Hematopoietic multipotent progenitor cell treated with erythropoietin and hydrocortisone succinate and interleukin-3 and kit ligand, for 15 days (in vitro differentiated cells): ENCODE results near the gene SERPINE1.

Experiments
- DNase-seq: peaks from one replicate; pipeline ENCODE4 v3.0.0-alpha.2; 2015; ENCODE audit warnings: low spot score

The SERPINE1 gene

DNA sequence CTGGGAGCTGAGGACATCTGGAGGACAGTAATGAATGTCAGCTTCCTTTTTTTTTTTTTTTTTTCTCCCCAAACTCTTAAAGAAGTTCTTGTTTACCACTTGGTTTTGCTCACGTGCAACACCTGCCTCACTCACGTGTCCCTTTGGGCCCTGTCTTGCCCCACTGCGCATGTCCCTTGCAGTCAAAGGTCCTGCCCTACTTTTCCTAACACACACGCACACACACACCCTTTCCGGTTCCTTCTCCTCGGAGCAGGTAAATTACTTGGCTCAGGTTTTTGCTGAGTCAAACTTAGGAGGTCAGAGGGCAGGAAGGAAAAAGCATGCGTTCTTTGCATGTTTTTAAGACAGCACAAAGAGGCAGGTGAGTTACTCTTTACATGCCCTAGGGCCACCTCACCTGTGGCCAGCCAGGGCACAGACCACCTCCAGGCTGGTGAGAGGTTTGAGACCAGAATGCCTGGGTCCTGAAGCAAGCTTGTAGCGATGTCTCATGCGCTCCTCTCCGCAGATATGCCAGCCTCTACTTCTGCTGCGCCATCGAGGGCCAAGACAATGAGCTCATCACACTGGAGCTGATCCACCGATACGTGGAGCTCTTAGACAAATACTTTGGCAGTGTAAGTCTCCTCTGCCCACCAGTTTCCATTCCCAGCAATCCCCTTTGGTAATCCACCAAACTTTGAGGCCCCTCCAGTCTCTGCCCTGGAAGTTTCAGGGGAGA lies 30.1 kb downstream of the SERPINE1 start:
- no peak for DNase-seq

- no peak for DNase-seq
Measured at GRCh38 chr7:101159696-101160674, 33.1 kb downstream of the SERPINE1 start.

DNA sequence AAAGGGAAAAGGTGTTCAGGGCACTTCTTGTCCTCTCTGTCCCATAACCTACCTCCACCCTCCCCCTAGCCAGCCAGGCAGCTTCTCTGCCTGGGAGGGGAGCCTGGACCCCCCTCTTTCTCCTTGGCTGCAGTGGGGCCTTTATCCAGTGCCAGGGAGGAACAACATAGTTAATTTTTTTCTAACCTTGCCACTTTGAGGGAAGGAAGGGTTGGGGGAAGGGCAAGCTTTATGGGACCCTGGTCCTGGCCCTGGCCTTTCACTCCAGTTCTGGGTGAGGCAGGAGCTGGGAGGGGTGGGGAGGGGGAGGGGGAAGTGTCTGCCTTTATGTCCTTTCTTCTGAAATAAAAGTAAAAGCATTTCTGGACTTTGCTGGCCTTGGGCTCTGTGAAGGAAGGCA lies 34.0 kb downstream of the SERPINE1 start:
- no peak for DNase-seq

- DNase-seq, result no peak
Measured at GRCh38 chr7:101161692-101162471, 35.0 kb downstream of the SERPINE1 start.

- no peak for DNase-seq
Measured at GRCh38 chr7:101162551-101163278, 35.8 kb downstream of the SERPINE1 start.

GRCh38 chr7:101163279-101164070 lies 36.6 kb downstream of the SERPINE1 start:
- no peak for DNase-seq

DNA sequence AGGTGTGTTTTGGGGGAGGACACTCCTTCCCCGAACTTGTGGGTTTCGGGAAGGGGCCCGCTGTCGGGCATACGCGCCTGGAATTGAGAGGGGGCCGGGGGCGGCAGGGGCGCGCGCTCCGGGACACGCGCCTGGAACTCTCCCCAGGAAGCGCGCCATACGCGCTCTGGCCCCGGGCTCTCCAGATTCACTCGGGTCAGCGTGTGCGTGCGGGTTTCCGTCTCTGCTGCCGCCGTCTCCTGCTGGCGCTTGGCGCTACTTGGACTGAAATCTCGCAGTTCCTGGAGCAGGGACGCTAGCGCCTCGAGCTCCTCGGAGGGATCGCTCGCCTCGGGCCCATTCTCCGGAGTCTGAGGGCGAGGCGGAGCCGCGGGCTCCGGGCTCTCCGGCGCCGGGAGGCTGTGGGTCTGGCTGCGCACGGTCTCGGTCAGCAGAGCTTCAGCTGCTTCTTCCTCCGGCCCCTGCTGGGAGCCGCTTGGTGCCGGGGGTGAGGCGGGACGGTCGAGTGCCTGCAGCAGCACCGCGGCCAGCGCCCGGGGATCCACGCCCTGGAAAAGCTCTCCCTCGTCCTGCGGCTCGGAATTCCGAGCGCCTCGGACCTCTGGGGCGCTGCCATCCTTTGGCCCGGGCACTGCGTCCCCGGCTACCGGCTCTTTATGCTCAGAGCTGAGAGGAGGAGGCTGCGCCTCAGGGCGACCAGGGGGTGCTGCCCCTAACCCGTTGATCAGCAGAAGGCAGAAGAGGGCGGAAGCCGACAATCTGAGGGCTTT lies 37.4 kb downstream of the SERPINE1 start:
- no peak for DNase-seq

DNA sequence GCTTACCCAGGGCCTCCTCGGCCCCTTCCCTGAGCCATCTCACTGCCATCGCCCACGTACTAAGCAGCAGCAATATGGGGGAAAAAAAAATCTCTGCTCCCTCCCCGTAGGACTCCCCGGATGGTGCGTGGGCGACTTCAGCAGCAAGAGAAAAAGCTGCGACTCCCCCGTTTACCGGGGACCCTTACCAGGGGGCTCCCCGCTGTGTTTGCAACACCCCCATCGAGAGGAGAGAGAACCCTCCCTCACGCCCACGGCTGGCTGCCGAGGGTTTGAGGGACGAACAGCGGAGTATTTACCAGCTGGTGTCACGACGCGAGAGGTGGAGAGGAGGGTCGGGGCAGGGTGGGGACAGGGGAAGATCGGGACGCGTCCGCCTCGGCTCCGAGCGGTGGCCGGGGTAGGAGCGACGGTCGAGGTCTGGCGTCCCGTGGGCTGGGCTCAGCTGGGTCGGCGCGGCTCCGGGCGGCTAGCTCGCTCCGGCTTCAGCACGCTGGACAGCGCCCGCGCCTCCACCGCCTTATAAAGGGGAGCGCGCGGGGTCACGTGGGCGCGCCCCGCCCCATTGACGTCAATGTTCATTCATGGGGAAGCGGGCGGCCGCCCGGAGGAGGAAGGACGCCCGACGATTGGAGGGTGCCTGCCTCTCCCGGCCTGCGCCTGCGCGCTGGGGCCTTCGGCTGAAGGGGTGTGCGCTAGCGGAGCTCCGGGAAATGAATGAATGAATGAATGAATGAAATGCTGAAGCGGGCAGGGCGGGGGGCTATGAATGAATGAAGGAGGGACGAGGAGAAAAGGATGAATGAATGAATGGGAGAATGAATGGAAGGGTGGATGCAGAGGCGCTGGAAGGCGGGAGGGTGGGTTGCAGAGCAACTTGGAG lies 38.4 kb downstream of the SERPINE1 start, which contains the start of gene VGF:
VGF (minus strand) TSS at position 495 of the 883 bp plus-strand sequence. CDS start 726 bp downstream, outside the sequence.
- peak; percentile 87 for DNase-seq

DNA sequence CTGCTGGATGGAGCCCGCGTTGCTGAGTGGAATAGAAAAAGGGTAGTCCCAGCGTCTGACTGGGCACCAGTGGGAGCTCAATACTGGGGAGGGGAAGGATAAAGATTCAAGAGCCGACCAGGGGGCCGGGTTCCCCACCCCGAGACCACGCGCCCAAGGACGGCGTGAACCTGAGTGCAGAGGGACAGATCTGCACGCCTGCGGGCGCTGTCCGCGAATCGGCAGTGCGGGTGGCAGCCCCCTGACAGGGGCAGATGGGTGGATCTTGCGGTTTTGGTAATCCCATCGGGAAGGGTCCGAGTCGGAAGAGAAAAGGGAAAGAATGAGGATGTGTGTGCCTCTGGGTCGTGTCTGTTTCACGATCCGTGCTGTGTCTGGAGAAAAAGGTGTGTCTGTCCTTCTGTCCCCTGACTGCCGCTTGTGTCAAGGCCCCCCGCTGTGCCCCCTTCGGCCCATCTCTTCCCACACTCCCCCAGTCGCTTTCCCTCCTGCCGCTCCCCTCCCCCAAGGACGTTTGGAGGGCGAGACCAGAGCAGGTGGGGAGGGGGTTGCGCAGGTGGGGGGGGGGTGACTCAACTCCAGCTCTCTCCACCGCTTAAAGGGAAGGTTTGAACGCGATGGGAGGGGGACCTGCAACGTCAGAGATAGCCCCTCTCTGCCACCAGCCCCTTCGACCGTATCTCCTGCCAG lies 39.2 kb downstream of the SERPINE1 start:
- DNase-seq, result no peak

DNA sequence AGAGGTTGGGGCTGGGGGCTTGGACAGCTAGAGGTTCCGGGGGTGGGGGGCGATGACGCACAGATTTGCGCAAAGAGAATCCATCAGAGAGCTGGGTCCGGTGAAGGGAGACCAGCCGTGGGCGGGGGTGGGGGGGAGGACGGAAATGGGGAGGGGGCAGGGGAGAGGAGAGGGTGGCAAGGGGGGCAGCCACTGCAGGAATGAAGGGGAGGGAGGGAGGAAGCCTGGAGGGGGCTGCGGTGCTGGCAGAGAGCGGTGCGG lies 39.7 kb downstream of the SERPINE1 start:
- DNase-seq, result no peak

DNA sequence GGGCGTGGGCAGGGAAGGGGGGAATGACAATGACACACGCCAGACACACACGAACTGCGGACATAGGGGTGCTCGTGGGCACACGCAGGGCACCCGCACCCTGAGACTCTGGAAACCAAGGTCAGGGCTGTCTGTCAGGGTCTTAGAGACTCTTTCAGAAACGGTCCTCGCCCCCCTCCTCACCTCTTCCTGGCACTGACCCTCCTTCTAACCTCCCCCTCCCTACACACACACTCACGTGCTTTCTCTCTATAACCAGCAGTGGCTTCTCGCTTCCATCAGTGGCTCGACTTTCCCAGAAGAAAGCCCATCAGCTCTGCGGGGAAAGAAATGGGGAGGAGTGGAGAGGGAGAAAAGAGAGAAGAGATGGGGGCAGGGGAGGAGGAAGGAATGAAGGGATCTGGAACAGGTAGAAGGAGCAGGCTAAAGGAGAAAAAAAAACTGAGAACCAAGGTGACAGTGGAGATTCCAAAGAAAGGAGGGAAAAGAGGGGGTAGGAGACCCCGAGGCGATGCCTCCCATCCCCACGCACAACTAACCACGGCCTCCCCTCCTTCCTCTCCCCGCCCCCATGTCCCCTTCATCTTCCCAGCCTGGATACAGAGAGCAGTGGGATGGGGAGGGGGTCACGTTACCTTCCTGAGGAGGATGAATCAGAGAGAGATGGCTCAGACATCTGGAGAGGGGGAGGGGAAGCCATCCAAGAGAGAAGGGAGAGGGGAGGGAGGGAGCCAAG lies 40.2 kb downstream of the SERPINE1 start:
- DNase-seq, result no peak

DNA sequence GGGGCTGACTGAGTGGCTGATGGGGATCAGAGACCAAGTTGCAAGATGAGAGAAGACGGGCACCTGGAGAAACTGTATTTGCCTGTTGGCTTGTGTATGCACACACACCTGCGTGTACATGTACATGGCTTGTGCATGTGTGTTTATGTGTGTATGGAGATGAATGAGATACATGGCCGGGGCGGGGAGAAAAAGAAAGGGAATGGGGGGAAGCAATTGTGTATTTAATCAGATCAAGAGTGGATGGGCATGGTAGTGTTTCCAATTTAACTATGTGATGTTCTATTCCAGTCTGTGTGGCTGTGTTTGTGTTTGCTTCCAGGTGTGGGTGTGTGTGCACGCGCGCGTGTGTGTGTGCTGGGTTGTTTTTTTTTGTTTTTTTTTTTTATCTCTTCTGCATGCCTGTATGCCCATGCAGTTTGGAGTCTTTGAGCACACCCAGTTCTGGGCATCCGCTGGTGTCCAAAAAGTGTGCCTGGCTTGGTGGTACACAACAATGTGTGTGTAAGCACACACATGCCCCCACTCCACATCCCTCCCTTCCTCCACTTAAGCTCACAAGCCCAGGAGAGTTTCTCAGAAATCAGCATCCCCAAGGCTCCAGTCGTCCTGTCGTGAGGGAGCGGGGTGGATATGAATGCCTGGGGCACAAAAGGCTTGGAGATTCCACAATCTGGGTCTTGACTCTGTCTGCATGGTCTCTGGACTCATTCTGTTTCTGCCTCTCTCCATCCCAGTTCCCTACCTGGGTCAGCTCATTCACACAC lies 40.9 kb downstream of the SERPINE1 start:
- DNase-seq, result no peak

DNA sequence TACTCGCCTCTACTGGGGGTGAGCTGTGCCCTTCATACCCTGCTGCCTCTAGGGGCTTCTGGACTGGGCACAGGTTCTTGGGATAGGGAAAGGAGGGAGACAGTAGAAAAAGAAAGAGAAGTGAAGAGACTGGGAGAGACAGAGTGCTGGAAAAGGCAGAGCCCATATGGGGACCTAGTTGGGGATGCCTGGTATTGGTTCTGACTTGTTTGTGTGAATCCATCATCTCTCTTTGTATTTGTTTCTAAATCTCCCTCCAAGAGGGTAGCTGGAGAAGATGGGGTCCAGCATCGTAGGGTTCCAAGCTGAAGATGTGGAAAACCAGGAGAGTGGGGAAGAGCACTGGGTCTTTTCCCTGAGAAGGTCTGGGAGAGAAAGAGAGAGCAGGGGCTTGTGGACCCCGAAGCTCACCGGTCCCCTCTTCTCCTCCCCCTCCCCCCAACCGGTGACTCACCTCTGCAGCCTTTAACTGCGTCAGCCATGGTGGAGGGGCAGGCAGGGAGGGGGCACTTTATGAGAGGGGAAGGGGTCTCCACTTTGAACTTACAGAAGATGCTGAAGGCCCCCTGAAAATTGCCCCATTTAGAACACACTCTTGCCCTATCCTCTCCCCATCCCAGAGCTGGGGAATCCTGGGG lies 41.6 kb downstream of the SERPINE1 start:
- no peak for DNase-seq

DNA sequence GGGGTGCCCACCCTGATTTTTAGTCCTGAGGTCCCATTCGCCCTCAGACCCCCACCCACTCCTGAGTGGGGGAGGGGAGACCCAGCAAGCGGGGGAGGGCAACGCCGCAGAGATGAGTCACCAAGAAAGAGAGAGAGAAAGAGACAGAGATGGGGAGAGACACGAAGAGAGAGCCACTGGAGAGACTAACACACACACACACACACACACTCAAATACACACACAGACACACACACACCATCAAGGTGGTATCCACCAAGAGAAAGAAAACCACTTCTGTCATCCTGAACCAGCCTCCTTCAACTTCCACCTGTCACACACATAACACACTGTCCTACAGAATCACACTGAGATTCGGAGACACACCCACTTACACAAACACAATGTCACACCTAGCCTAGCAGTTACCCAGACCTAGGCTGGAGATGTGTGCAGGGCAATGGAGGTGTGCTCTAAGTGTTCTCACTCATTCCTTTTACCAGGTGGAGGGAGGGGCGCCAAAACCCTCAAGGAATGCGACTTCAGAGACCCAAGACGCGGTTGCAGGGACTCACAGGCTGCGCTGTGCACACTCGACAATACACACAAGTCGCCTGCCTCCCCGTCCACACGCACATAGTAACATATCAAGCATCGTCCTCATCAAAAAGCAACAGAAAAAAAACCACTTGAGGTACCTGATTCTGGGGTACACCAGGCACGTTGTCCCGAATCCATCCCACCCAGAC lies 42.4 kb downstream of the SERPINE1 start:
- no peak for DNase-seq

GRCh38 chr7:101169838-101170551 lies 43.1 kb downstream of the SERPINE1 start:
- peak; percentile 72 for DNase-seq
